ENCODE results near the gene ZNF236.
"Not testable (repeated sequence)": the region's sequence is repeated elsewhere in the genome, so short reads cannot be mapped to it uniquely, and the experiment has no call there.

The ZNF236 gene

GRCh38 chr18:76822506-76823160 lies at the start of gene ZNF236:
Gene ZNF236 (plus strand): TSS chr18:76822557. CDS start chr18:76822608, 51 bp downstream.
- peak; percentile 76 to 80 for DNase-seq

- no peak for DNase-seq
Measured at GRCh38 chr18:76772665-76773064, 49.7 kb upstream of the ZNF236 start.

- not testable (repeated sequence) for DNase-seq
Measured at GRCh38 chr18:76777036-76777435, 45.3 kb upstream of the ZNF236 start.

GRCh38 chr18:76783786-76784484 lies 38.4 kb upstream of the ZNF236 start:
- DNase-seq = no peak

GRCh38 chr18:76785872-76786271 lies 36.5 kb upstream of the ZNF236 start:
- no peak for DNase-seq

GRCh38 chr18:76788571-76789317 lies 33.6 kb upstream of the ZNF236 start:
- DNase-seq = no peak

- DNase-seq = no peak
Measured at GRCh38 chr18:76791106-76791505, 31.3 kb upstream of the ZNF236 start.

- no peak for DNase-seq
Measured at GRCh38 chr18:76791642-76792041, 30.7 kb upstream of the ZNF236 start.

- no peak for DNase-seq
Measured at GRCh38 chr18:76794326-76794725, 28.0 kb upstream of the ZNF236 start.

- peak; percentile 42 to 51 for DNase-seq
Measured at GRCh38 chr18:76801567-76802505, 20.5 kb upstream of the ZNF236 start.

GRCh38 chr18:76803413-76803812 lies 18.9 kb upstream of the ZNF236 start:
- DNase-seq = no peak

GRCh38 chr18:76803814-76804213 lies 18.5 kb upstream of the ZNF236 start:
- peak; percentile 66 to 75 for DNase-seq

GRCh38 chr18:76805221-76805620 lies 17.1 kb upstream of the ZNF236 start:
- DNase-seq = no peak

GRCh38 chr18:76806301-76806700 lies 16.1 kb upstream of the ZNF236 start:
- no peak for DNase-seq

- no peak for DNase-seq
Measured at GRCh38 chr18:76808561-76808960, 13.8 kb upstream of the ZNF236 start.

- DNase-seq = not testable (repeated sequence)
Measured at GRCh38 chr18:76811530-76811929, 10.8 kb upstream of the ZNF236 start.

GRCh38 chr18:76814256-76814655 lies 8.1 kb upstream of the ZNF236 start:
- no peak for DNase-seq

- DNase-seq = no peak
Measured at GRCh38 chr18:76816127-76816526, 6.2 kb upstream of the ZNF236 start.

- DNase-seq = no peak
Measured at GRCh38 chr18:76817888-76818611, 4.3 kb upstream of the ZNF236 start.

GRCh38 chr18:76819411-76820136 lies 2.8 kb upstream of the ZNF236 start:
- DNase-seq = no peak

- no peak for DNase-seq
Measured at GRCh38 chr18:76821356-76821874, 942 bp upstream of the ZNF236 start.

All from CD4-positive, alpha-beta T cell treated with Interleukin-1 beta for 1 hour (primary cell).